Astrocyte (in vitro differentiated cells and primary cell): ENCODE measurements around the gene UFD1.

Experiments
- EZH2 ChIP-seq: IDR thresholded peaks from 2 replicates; pipeline ENCODE4 v1.6.1; 2012; ENCODE audit warnings: mild to moderate bottlenecking, low read length, inconsistent platforms; ENCODE audit not compliant: insufficient read depth
- TF ChIP-seq, protein P1 (sequence below): IDR thresholded peaks from 2 replicates; pipeline ENCODE4 v1.5.1; 2011; ENCODE audit warnings: low read depth, mild to moderate bottlenecking, inconsistent platforms, low read length, moderate library complexity; ENCODE audit not compliant: insufficient read depth

DNA sequence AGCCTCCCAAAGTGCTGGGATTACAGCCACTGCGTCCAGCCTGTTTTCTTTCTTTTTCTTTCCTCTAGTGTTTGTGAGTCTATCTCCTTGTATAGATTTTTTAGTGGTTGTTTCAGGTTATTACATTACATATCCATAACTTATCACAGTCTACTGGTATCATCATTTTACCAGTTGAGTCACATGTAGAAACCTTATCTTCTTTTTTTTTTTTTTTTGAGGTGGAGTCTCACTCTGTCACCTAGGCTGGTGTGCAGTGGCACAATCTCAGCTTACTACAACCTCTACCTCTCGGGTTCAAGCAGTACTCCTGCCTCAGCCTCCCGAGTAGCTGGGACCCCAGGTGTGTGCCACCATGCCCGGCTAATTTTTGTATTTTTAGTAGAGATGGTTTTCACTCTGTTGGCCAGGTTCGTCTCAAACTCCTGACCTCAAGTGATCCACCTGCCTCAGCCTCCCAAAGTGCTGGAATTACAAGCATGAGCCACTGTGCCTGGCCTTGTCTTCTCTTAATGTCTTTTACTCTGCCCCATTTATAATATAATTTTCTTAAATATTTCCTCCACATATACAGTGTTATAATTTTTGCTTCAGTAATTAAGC, 11.7 kb upstream of the UFD1 start:
- TF ChIP-seq, protein P1, sequence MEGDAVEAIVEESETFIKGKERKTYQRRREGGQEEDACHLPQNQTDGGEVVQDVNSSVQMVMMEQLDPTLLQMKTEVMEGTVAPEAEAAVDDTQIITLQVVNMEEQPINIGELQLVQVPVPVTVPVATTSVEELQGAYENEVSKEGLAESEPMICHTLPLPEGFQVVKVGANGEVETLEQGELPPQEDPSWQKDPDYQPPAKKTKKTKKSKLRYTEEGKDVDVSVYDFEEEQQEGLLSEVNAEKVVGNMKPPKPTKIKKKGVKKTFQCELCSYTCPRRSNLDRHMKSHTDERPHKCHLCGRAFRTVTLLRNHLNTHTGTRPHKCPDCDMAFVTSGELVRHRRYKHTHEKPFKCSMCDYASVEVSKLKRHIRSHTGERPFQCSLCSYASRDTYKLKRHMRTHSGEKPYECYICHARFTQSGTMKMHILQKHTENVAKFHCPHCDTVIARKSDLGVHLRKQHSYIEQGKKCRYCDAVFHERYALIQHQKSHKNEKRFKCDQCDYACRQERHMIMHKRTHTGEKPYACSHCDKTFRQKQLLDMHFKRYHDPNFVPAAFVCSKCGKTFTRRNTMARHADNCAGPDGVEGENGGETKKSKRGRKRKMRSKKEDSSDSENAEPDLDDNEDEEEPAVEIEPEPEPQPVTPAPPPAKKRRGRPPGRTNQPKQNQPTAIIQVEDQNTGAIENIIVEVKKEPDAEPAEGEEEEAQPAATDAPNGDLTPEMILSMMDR = no peak
- TF ChIP-seq EZH2 = no peak
